Right ventricle myocardium superior (tissue), 1 donor: Measurements from ENCODE around the gene FUT7. TPM values are rescaled to one million over a fixed set of nuclear protein-coding genes. Genes with fewer than 3 reads are reported as not detected.

Experiments used
- ATAC-seq: fragments of 200-7000 bp; cut with Tn5 transposase; one replicate; pipeline ENCODE4 v1.9.1; 2020; ENCODE audit warnings: mild to moderate bottlenecking; ENCODE audit not compliant: poor library complexity
- DNase-seq: peaks from one replicate; pipeline ENCODE4 v3.0.0-alpha.2; 2020
- intact Hi-C: fragments of 100-400 bp; cut with DNase I; formaldehyde crosslinking; loops from one replicate; pipeline ENCODE4 v1.11.2; 2022
- long read RNA-seq: library from polyadenylated mRNA; unstranded; transcript quantifications from one replicate; pipeline ENCODE4 v2.0.0, GENCODE V29; 2021
- total RNA-seq: library from RNA; stranded (reverse); fragmentation: NEBNext Ultra II Directional; extraction: Animal tissue kit (Norgen Biotek cat#: 25700); gene quantifications from one replicate; pipeline ENCODE4 v1.2.1, GENCODE V29; 2021
- donor health status: DM: no; HTN: yes; CAD: no; lungs with severe emphysema.

FUT7 gene, protein sequence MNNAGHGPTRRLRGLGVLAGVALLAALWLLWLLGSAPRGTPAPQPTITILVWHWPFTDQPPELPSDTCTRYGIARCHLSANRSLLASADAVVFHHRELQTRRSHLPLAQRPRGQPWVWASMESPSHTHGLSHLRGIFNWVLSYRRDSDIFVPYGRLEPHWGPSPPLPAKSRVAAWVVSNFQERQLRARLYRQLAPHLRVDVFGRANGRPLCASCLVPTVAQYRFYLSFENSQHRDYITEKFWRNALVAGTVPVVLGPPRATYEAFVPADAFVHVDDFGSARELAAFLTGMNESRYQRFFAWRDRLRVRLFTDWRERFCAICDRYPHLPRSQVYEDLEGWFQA
- not detected for total RNA-seq
- long read RNA-seq, result 0 reads

DNA sequence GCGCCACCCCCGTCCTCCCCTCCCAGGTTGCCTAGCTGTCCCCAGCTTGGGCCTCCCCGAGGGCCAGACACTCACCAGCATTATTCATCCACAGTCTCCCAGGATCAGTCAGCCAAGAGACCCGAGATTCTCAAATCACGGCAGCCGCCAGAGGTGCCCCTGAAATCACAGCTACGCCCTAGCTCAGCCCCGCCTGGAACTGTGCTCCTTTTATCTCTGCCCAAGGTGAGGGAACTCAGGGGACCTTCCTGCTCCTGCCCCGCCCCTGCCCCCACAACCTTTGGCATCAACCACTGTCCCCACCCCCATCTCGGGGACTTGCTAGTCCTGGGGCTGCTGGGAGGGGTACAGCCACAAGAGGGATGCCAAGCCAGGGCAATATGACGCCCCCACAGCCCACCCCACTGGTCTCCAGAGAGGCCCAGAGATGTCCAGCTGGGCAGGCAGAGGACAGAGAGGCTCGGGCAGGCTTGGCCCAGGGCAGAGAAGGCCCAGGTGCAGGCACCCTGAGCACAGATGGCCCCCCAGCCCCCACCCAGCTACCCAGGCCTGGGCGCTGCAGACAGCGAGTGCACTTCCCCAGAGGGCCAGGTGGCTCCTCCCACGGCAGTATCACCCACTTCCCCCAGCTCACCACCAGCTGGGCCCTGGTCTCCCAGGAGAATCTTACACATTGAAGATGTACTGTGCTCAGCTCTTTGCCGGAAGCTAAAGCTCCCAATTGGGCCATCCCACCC is at the start of gene FUT7:
Gene FUT7 (minus strand): TSS at position 185 of the 737 bp plus-strand sequence. CDS start 97 bp downstream, at position 88.
- intact Hi-C loops, result no loop called here
- DNase-seq (no peak), ATAC-seq (no peak)

DNA sequence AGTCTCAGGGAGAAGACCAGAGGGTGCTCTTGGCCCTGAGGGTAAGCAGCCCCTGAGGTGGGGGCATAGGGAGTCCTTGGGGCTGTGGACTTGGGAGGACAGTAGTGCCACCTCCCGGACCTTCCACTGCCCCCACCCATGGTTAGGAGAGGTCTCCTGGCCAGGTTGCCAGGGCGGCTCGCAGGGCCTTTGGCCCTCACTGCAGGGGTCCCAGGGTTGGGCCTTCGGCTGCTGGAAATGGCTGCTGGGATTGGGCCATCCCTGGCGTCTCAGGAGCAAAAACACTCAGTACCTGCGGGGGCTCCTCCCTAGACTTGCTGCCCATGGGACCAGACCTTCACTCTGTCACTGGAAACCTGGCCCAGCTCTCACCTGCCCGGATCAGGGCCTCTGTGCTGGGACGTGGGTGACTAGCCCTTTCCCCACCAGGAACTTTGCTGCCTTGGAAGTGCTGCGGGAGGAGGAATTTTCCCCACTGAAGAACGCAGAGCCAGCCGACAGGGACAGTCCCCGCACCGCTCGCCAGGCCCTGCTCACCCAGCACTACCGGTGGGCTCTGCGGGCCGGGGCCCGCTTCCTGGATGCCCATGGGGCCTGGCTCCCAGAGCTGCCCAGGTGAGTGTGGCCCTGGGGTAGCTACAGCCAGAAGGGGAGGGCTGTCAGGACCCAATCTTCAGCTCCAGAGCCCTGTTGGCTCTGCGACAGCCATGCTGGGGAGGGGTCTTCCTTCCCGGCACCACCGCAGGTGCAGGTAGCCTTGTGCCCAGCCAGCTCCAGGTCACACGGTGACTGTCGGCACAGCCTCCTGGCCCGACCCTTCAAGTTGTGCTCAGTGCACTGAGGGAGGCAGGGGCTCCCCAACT is 48.6 kb upstream of the FUT7 start:
- ATAC-seq (no peak), DNase-seq (no peak)
- intact Hi-C loops, result no loop called here

DNA sequence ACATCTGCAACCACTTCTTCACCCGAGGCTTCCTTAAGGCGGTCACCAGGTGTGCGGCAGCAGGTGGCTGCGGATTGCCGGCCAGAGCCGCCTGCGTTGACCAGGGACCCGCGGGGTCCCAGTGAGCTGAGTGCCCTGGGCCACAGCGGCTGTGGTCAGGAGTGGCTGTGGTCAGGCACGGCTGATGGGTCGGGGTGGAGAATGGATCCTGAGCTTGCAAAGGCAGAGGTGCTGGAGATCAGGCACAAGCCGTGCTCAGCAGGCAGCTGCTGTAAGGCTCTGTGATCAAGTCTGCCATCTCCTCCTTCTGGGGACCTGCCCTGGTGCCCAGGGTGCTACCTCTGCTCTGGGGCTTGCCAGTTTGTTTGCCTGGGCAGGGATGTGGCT is 47.5 kb upstream of the FUT7 start:
- no peak for DNase-seq
- intact Hi-C loops, result no loop called here

DNA sequence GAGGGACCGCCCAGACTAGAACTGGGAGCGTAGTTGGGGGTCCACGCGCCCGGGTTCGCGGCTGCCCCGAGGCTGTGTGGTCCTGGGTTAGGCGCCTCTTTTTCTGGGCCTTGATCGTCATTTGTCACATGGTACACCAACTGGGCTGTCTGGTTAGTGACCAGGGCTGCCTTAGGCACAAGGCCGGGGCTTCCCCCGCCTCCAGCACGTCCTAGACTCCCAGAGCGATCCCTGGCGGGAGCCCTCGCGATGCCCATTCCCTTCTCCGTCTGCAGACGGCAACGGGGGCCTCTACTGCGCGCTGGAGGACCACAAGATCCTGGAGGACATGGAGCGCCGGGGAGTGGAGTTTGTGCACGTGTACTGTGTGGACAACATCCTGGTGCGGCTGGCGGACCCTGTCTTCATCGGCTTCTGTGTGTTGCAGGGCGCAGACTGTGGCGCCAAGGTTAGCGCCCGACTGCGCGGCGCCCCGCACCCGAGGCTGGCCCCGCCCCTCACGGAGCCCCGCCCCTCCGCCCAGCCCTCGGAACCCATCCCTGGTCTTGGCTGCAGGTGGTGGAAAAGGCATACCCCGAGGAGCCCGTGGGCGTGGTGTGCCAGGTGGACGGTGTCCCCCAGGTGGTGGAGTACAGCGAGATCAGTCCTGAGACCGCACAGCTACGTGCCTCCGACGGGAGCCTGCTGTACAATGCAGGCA is 47.0 kb upstream of the FUT7 start:
- DNase-seq (no peak), ATAC-seq (no peak)
- intact Hi-C loops, result no loop called here

More for the DNA sequence above, 47.5 kb upstream of the FUT7 start:
- no peak for ATAC-seq

DNA sequence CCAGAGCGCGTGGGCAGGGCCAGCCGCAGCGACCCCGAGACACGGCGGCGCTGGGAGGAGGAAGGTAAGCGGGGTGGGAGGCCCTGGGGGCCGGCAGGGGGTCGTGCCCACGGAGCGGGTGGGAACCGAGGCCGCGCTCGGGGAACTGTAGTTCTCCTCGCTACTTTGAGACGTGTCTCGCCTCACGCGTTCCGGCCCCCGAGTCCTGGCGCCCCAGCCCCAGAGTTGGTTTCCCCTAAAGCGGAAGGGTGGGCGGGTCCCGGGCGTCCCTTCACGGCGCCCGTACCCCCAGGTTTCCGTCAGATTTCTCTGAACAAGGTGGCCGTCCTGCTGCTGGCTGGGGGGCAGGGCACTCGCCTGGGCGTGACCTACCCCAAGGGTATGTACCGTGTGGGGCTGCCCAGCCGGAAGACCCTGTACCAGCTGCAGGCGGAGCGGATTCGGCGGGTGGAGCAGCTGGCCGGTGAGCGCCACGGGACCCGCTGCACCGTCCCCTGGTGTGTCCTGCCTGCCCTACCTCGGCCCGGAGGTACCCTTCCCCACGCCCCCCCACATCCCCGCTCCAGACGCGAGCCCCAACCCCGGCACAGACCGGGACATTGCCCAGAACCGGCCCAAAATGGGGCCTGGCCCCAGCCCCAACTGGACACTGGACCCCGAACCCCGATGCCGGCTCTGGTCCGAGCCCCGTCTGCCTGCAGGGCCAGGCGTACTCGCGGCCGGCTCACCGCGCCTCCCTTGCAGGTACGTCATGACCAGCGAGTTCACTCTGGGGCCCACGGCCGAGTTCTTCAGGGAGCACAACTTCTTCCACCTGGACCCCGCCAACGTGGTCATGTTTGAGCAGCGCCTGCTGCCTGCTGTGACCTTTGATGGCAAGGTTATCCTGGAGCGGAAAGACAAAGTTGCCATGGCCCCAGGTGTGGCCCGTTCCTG is 46.1 kb upstream of the FUT7 start:
- intact Hi-C loops, result no loop called here
- DNase-seq, result peak; percentile 67

DNA sequence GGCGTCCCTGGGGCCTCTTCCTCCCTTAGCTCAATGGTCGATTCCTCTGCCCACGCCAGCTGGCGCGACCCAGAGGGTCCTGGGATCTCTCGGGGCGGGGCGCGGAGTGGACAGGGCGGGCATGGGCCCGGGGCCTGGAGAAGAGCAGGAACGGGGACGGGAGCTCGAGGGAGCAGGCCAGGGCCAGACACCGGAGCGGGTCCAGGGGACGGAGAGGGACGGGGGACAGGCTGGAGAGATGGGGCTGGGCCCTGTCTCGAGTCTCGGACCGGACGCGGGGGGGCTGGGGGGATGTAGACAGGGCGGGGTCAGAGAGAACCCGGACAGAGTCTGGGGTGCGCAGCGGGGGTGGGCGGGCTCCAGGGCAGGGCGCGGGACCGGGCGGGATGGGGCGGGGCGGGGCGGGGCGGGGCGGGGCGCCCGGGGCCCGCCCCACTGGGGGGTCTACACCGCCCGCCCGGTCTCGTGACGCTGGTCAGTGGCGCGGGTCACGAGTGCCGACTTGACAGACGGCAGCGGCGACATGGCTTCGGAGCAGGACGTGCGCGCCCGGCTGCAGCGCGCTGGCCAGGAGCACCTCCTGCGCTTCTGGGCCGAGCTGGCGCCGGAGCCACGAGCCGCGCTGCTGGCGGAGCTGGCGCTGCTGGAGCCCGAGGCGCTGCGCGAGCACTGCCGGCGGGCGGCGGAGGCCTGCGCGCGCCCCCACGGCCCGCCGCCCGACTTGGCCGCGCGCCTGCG is 45.3 kb upstream of the FUT7 start, which contains the start of gene UAP1L1:
Gene UAP1L1 (plus strand): TSS at position 508 of the 738 bp plus-strand sequence. CDS start 16 bp downstream, at position 524.
- ATAC-seq (peak; percentile 77), DNase-seq (peak; percentile 90)
- intact Hi-C loops, result no loop called here

More for the DNA sequence above, 46.1 kb upstream of the FUT7 start:
- peak; percentile 6 for ATAC-seq

DNA sequence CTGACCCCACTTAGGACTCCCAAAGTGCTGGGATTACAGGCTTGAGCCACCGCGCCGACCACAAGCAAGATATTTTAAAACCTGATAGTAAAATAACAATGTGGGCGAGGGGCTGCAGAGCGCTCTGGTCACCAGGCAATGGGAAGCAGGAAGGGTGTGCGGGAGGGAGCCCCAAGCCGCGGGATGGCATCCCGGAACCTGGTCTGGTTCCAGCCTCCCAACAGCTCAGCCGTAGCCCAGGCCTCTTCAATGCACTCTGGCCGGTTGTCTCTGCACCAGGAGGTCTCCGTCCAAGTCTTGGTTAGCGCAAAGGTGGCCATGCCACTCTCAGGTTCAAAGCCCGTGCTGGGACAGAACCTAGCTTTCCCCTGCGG is 44.7 kb upstream of the FUT7 start:
- ATAC-seq, result no peak
- no peak for DNase-seq
- intact Hi-C loops, result no loop called here

DNA sequence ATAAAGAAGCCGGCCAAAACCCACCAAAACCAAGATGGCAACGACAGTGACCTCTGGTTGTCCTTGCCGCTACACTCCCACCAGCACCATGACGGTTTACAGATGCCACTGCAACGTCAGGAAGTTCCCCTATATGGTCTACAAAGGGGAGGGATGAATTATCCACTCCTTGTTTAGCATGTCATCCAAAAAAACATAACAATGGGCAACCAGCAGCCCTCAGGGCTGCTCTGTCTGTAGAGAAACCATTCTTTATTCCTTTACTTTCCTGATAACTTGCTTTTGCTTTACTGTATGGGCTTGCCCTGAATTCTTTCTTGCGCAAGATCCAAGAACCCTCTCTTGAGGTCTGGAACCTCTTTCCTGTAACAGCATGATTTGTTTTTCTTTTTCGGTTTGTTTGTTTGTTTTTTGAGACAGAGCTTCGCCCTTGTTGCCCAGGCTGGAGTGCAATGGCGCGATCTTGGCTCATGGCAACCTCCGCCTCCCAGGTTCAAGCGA is 43.4 kb upstream of the FUT7 start:
- DNase-seq, result no peak
- ATAC-seq, result no peak
- intact Hi-C loops, result no loop called here

DNA sequence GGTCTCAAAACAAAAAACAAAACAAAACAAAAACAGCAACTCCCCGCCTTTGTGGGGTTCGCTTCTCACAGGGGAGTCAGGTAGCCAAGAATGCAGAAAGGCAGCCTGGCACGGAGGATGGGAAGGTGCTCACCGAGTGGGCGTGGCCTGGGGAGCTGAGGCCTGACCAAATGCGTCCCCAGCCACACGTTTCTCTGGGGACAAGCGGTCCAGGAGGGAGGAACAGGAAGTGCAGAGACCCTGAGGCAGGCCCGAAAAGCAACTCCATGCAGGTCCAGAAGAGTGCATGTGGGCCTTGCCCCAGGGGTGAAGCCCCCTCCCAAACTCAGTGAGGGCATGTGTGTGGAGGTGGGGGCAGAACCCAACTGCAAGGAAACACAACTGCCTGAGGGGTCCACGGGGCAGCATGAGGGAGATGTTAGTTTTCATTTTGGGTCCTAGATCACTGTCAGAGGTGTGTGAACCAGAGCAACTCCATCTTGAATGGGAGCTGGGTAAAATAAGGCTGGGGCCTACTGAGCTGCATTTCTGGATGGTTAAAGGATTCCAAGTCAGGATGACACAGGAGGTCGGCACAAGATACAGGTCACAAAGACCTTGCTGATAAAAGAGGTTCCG is 42.9 kb upstream of the FUT7 start:
- no peak for DNase-seq

DNA sequence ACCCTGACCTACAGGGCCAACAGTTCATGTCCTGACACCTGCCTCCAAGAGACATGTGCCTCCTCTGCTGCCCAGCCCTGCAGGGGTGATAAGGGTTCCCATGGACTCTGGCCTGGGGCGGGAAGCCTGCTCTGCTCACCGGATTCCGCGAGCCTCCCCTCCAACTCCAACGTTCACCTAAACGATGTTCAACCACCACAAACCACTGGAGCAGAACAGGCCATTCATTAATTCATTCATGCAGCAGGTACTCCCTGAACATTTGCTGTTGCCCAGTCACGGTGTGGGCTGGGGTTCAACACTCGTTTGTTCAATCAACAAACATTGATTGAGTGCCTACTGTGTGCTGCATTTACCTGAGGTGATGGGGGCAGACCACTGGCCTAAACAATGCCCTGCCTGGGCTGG is 42.1 kb upstream of the FUT7 start:
- ATAC-seq, result no peak
- intact Hi-C loops, result no loop called here
- no peak for DNase-seq

More for the DNA sequence above, 42.9 kb upstream of the FUT7 start:
- intact Hi-C loops, result no loop called here
- no peak for ATAC-seq

DNA sequence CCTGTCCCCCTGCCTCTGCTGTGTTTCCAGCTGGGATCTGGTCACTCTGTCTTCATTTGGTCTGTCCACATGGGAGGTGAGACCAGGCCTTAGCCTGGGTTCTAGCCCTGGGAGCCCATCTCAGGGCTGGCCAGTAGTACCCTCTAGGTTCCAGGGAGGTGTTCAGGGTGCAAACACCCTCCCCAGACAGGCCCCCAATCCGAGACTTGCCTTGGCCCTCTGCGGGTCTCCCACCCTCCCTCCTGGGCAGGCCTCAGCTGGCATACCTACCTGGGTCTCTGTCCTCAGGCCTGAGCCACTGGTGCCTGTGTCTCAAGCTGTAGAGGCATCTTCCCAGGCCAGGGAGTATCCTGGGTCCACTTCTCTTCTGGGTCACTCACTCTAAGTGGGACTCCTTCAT is 39.4 kb upstream of the FUT7 start:
- ATAC-seq, result no peak
- intact Hi-C loops, result no loop called here
- DNase-seq, result no peak

DNA sequence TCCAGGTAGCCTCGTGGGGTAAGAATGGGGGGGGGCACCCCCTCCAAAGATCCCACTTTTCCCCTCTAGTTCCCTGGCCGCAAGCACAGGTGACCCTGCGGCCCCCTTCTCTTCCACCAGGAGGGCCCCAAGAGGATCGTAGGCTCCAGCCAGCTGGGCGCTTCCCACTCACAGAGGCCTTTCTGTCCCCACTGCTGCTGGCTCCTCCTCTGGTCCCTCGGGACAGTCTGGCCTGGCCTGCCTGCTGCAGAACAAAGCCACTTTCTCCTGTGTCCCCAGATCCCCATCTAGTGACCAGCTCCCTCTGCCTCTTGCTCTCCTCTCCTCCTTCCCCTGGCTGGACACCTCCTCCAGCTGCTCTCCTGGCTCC is 39.0 kb upstream of the FUT7 start:
- intact Hi-C loops, result no loop called here
- ATAC-seq, result peak; percentile 51
- peak; percentile 77 for DNase-seq

DNA sequence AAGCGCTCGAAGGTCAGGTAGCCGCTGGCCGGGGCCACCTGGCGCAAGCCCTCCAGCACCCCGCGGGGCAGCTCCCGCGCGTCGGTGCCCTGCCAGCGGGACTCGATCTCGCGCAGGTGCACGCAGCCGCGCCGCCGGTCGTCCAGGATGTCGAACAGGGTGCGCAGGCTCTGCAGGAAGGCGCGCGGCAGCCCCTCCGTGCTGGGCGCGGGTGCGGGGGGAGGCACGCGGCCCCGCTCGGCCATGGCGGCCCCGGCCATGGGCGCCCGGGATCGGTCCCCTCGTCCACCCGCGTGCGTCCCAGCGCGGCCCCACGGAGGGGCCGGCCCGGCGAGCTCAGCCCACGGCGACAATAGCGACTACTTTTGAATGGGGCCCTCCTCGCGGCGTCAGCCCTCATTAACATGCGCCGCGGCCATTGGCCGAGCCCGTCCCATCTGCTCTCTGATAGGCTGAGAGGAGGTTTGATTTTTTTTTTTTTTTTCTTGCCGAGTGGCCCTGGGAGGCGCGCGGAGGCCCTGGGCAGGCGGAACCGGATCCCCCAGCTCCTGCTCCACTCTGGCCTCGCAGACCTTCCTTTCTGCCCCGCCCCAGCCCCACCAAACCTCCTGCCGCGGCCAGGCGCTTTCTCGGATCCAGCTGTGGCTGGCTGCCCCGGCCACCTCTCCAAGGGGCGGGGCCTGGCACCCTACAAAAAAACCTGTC is 38.5 kb upstream of the FUT7 start, which contains the start of gene SAPCD2:
Gene SAPCD2 (minus strand): TSS at position 357 of the 705 bp plus-strand sequence. CDS start 97 bp downstream, at position 260.
- peak; percentile 94 for DNase-seq
- peak; percentile 95 for ATAC-seq
- intact Hi-C loops, result no loop called here

DNA sequence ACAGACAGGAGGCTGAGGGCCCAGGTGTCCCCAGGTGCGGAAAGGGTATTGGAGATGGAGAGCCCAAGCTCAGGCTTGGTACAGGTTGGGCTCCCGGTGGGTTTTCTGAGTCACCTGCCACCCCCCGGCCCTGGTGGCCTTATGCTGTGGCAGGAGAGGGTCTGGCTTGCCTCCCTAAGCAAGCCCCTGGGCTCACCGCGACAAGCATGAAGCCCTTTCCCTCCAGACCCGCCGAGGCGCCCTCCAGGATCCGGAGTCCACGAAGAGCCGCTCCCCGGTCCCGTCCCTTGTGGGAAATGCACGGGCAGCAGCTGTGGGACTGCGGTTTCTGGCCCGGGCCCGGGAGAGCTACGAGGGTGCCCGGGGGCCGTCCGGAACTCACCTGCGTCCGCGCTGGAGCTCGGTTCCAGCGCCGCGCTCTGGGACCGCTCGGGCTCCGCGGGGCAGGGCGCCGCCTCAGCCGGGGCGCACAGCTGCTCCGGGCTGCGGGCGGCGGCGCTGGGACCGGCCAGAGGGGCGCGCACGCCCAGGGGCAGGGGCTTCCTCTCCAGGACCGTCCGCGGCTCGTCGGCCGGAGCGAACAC is 37.7 kb upstream of the FUT7 start:
- ATAC-seq (no peak), DNase-seq (peak; percentile 35)
- intact Hi-C loops, result no loop called here
